Vagina (tissue), 2 donors: ENCODE data around the gene MTA1. TPM values are rescaled to one million over a fixed set of nuclear protein-coding genes. Genes with fewer than 3 reads are reported as not detected.

Experiments
- DNase-seq, 2 donors: peaks; one replicate each; pipeline ENCODE4 v3.0.0-alpha.2; 2017; ENCODE audit errors: extremely low spot score in 2 of 2
- H3K27ac ChIP-seq: fragments of 200-600 bp; sonication (generic); one replicate; pipeline ENCODE4 v1.5.1; 2019
- H3K27me3 ChIP-seq: fragments of 200-600 bp; sonication (generic); one replicate; pipeline ENCODE4 v1.5.1; 2019
- H3K36me3 ChIP-seq, 2 donors: fragments of 200-600 bp; sonication (generic); one replicate each; pipeline ENCODE4 v1.5.1; 2017 to 2019
- H3K4me1 ChIP-seq: fragments of 200-600 bp; sonication (generic); one replicate; pipeline ENCODE4 v1.5.1; 2019
- H3K4me3 ChIP-seq, 2 donors: fragments of 200-600 bp; sonication (generic); 1 replicate in 1 of 2; 2 replicates in 1 of 2; pipeline ENCODE4 v1.5.1; 2016 to 2019
- H3K9me3 ChIP-seq: fragments of 200-600 bp; sonication (generic); one replicate; pipeline ENCODE4 v1.5.1; 2019
- CTCF ChIP-seq, 3 experiments: fragments of 450-650 bp in 2 of 3; fragments of 200-600 bp in 1 of 3; sonication (generic) in 1 of 3; IDR thresholded peaks; one replicate each; pipeline ENCODE4 v1.5.1; 2017 to 2019; ENCODE audit warnings: antibody characterized with exemption in 3 of 3, mild to moderate bottlenecking in 2 of 3, moderate library complexity in 2 of 3
- POLR2A ChIP-seq, 2 donors: fragments of 450-650 bp; IDR thresholded peaks; one replicate each; pipeline ENCODE4 v1.6.1; 2017; ENCODE audit warnings: antibody characterized with exemption in 2 of 2, mild to moderate bottlenecking in 2 of 2, moderate library complexity in 2 of 2
- POLR2AphosphoS5 ChIP-seq, 2 donors: sonication (generic); formaldehyde crosslinking; IDR thresholded peaks; one replicate each; pipeline ENCODE4 v1.9.0; 2017; ENCODE audit warnings: antibody characterized with exemption in 2 of 2, mild to moderate bottlenecking in 2 of 2, low read depth in 1 of 2; ENCODE audit not compliant: insufficient read depth in 1 of 2
- intact Hi-C: fragments of 100-400 bp; cut with DNase I; formaldehyde crosslinking; loops from one replicate; pipeline ENCODE4 v1.15.1; 2023
- total RNA-seq: library from RNA; depleted of rRNA; stranded (reverse); fragments of >200 nt; gene quantifications from one replicate; pipeline ENCODE4 v1.2.3, GENCODE V29; 2016

MTA1 gene
- total RNA-seq, 1 donor from 2014 or later: 82.7 TPM

DNA sequence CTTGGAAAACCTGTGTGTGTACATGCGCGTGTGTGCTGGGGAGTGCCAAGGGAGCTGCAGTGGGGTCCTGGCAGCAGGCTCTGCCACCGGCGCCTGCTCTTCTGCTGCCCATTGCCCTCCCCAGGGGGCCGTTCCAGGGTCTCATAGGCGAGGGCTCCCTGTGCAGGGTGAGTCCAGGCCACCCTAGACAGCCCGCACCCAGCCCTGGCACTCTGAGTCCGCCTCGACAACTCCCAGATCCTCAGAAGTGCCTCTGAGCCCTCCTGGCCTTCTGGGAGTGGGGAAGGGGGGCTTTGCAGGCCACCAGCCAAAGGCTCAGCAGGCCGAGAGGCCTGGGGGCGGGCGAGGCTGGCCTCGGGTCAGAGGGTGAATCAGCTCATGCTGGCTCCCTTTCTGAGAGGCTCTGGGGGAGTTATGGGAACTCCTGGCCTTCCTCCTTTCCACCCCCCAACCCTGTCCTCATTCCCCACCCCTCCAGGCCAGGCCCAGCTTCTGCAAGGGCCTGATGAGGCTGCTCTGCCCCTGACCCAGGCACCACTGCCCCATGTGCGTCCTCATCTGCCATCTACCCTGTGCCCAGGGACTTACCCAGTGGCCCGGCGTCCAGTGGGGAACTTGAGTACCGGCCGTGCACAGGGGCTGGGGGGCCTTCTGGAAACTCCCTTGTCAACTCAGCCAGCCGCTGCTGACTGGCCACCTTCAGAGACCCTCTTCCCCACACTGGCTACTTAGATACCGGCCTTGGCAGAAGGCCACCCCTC, 69.3 kb downstream of the MTA1 start:
- Histone ChIP-seq H3K9me3 (no peaks in the 10 kb centered on the region), H3K27me3 (no peaks in the 10 kb centered on the region), H3K36me3 (no peaks in the 10 kb centered on the region), H3K4me1 (peaks cover 74% of the 10 kb centered on the region), H3K27ac (peak overlapping the region; percentile 97), H3K4me3 (peak overlapping the region; percentile 57 to 76)
- no peak for DNase-seq
- intact Hi-C loops: loop anchor here (5.0 kb wide), 2 partner anchors 117 to 187 kb away; partner anchors contain the start of gene BRF1
- TF ChIP-seq POLR2AphosphoS5 (IDR thresholded peaks at IDR 0.05; ENCODE audit: insufficient read depth in 1 of 2, low read depth in 1 of 2) (no peak), CTCF (IDR thresholded peaks at IDR 0.05) (no peak), POLR2A (IDR thresholded peaks at IDR 0.05) (no peak)

GRCh38 chr14:105489542-105490266, 70.1 kb downstream of the MTA1 start:
- Histone ChIP-seq H3K36me3 (no peaks in the 10 kb centered on the region), H3K27ac (peak overlapping the region; percentile 97), H3K4me1 (peaks cover 67% of the 10 kb centered on the region), H3K27me3 (no peaks in the 10 kb centered on the region), H3K4me3 (peak overlapping the region; percentile 57 to 76), H3K9me3 (no peaks in the 10 kb centered on the region)
- TF ChIP-seq CTCF (IDR thresholded peaks at IDR 0.05) (peak; percentile 39 to 80 (median 62)), POLR2A (IDR thresholded peaks at IDR 0.05) (no peak), POLR2AphosphoS5 (IDR thresholded peaks at IDR 0.05; ENCODE audit: insufficient read depth in 1 of 2, low read depth in 1 of 2) (peak; percentile 25 to 79)
- intact Hi-C loops: loop anchor here (5.0 to 10.0 kb wide), 3 partner anchors 117 to 275 kb away; partner anchors contain the start of gene BRF1
- no peak for DNase-seq

- Histone ChIP-seq H3K9me3 (no peaks in the 10 kb centered on the region), H3K4me3 (peak overlapping the region; percentile 57 to 76), H3K4me1 (peaks cover 62% of the 10 kb centered on the region), H3K27ac (peak overlapping the region; percentile 97), H3K36me3 (no peaks in the 10 kb centered on the region), H3K27me3 (no peaks in the 10 kb centered on the region)
- no peak for TF ChIP-seq POLR2A (IDR thresholded peaks at IDR 0.05)
- no peak for TF ChIP-seq POLR2AphosphoS5 (IDR thresholded peaks at IDR 0.05; ENCODE audit: insufficient read depth in 1 of 2, low read depth in 1 of 2)
- no peak for TF ChIP-seq CTCF (IDR thresholded peaks at IDR 0.05)
- intact Hi-C loops: loop anchor here (10.0 kb wide), 1 partner anchor 275 kb away; no protein-coding TSS in a partner anchor
- no peak for DNase-seq
Observed at GRCh38 chr14:105490267-105490571, 70.6 kb downstream of the MTA1 start.

- intact Hi-C loops: loop anchor here (10.0 kb wide), 1 partner anchor 276 kb away; no protein-coding TSS in a partner anchor
- no peaks in the 10 kb centered on the region for H3K36me3 ChIP-seq
- H3K27ac ChIP-seq: peak within 1 kb of the TSS; percentile 97
- no peaks in the 10 kb centered on the region for H3K27me3 ChIP-seq
- no peaks in the 10 kb centered on the region for H3K9me3 ChIP-seq
- H3K4me3 ChIP-seq: peak within 1 kb of the TSS; percentile 57 to 76
- H3K4me1 ChIP-seq: peaks cover 56% of the 10 kb centered on the region
- DNase-seq: peak; percentile 100
- TF ChIP-seq POLR2AphosphoS5 (IDR thresholded peaks at IDR 0.05; ENCODE audit: insufficient read depth in 1 of 2, low read depth in 1 of 2) (peak; percentile 85 to 93), POLR2A (IDR thresholded peaks at IDR 0.05) (peak in 1 of 2 donors; percentile 67), CTCF (IDR thresholded peaks at IDR 0.05) (peak; percentile 35 to 51 (median 37))
Observed at GRCh38 chr14:105490572-105491365, 71.1 kb downstream of the MTA1 start, which contains the start of gene TEDC1. Gene TEDC1 (plus strand): TSS chr14:105491246. CDS start chr14:105491376, 130 bp downstream.
